HuH-7 (cell line): ENCODE results near the gene ARSA.
"Not testable (repeated sequence)": the region's sequence is repeated elsewhere in the genome, so short reads cannot be mapped to it uniquely, and the experiment has no call there.

ENCODE experiments used
- DNase-seq: peaks from one replicate; pipeline ENCODE4 v3.0.0; 2011; ENCODE audit warnings: low spot score

ARSA gene

GRCh38 chr22:50621948-50622722 lies 5.8 kb downstream of the ARSA start:
- DNase-seq, result peak; percentile 43

- peak; percentile 40 for DNase-seq
Measured at GRCh38 chr22:50621356-50621880, 6.5 kb downstream of the ARSA start.

- DNase-seq, result peak; percentile 92
Measured at GRCh38 chr22:50620593-50621355, 7.2 kb downstream of the ARSA start.

GRCh38 chr22:50614296-50614695 lies 13.7 kb downstream of the ARSA start:
- DNase-seq, result not testable (repeated sequence)

GRCh38 chr22:50613291-50613981 lies 14.5 kb downstream of the ARSA start:
- DNase-seq, result no peak

- DNase-seq, result no peak
Measured at GRCh38 chr22:50612528-50613221, 15.3 kb downstream of the ARSA start.

GRCh38 chr22:50612168-50612527 lies 15.8 kb downstream of the ARSA start:
- DNase-seq, result no peak

GRCh38 chr22:50611341-50612060 lies 16.5 kb downstream of the ARSA start:
- no peak for DNase-seq

GRCh38 chr22:50610581-50610980 lies 17.4 kb downstream of the ARSA start:
- DNase-seq, result no peak

- DNase-seq, result no peak
Measured at GRCh38 chr22:50610041-50610451, 17.9 kb downstream of the ARSA start.

- no peak for DNase-seq
Measured at GRCh38 chr22:50609599-50609998, 18.4 kb downstream of the ARSA start.

GRCh38 chr22:50608996-50609395 lies 19.0 kb downstream of the ARSA start:
- DNase-seq, result no peak

GRCh38 chr22:50608058-50608840 lies 19.7 kb downstream of the ARSA start:
- not testable (repeated sequence) for DNase-seq

GRCh38 chr22:50607659-50608020 lies 20.3 kb downstream of the ARSA start:
- DNase-seq, result no peak

GRCh38 chr22:50606946-50607658 lies 20.9 kb downstream of the ARSA start:
- DNase-seq, result no peak

GRCh38 chr22:50606165-50606945 lies 21.6 kb downstream of the ARSA start:
- DNase-seq, result no peak

GRCh38 chr22:50605613-50606074 lies 22.3 kb downstream of the ARSA start:
- DNase-seq, result no peak

- no peak for DNase-seq
Measured at GRCh38 chr22:50605002-50605612, 22.8 kb downstream of the ARSA start.
